Measurements from ENCODE around the gene CYTH2.

CYTH2 gene

DNA sequence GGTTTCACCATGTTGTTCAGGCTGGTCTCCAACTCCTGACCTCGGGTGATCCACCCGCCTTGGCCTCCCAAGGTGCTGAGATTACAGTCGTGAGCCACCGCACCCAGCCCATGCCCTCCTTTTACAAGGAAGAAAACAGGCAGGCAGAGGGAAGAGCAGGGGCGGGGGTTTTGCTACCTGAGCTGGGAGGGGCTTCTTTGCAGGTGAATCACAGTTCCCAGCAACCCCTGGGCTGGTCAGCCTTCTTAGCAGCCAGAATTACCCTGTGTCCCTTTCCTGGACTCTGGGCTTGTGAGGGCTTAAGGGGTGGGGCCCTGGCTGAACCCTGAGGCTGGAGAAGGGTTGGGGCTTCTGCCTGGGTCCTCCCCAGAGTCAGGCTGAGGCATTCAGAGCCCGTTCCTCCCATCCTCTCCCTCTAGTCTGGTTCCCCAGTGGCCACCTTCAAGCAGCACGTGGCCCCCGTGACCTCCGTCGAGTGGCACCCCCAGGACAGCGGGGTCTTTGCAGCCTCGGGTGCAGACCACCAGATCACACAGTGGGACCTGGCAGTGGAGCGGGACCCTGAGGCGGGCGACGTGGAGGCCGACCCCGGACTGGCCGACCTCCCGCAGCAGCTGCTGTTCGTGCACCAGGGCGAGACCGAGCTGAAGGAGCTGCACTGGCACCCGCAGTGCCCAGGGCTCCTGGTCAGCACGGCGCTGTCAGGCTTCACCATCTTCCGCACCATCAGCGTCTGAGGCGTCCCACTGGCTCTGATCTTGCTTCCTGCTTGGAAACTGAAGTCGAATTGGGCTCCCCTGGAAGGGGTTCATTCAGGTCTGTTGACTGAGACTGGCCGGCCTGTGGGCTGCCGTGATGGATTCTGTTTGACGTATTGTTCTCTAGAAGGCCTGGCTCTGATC lies 16.6 kb upstream of the CYTH2 start:
- DNase-seq, result peak in 1 of 56 donors; percentile 32

GRCh38 chr19:48454150-48454730 lies 14.9 kb upstream of the CYTH2 start:
- peak in 19 of 56 donors; percentile 6 to 70 (median 35) for DNase-seq

DNA sequence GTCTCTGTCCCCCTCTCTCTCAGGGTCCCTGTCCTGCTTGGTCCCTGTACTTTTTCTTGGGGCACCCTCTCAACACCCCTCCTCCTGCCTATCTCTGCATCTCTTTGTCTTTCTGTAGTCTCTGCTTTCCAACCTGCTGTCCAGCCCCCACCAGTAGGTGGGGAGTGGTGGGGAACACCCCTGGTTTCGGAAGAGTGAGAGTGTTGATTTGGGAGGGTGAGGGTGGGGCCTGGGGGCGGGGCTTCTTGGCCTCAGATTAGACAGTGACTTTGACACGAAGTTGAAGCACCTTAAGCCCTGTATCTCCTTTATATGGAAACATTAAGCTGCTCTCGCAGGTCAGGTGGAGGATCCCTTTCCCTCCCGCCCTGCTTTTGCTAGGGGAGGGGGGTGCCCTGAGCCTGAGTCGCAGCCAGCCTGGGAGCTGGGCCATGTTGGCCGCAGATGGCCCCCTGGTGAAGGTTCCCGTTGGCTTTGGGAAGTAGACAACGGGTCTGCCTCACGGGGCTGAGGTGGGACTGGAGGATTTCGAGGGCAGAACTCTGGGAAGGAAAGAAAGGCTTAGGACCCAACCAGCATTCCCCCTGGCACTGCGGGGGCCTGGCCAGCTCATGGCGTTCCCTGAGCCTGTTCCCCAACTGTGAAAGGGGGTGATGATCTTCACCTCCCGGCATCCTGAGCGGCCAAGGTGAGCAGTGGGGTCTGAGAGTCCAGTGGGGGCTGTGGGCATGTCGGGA lies 13.8 kb upstream of the CYTH2 start, which contains the start of gene KCNJ14:
KCNJ14 (plus strand) TSS at position 404 of the 737 bp plus-strand sequence. CDS start 6,151 bp downstream, outside the sequence.
- peak in 14 of 56 donors; percentile 7 to 61 (median 35) for DNase-seq

- no peak for DNase-seq
Observed at GRCh38 chr19:48455908-48456562, 13.1 kb upstream of the CYTH2 start.

DNA sequence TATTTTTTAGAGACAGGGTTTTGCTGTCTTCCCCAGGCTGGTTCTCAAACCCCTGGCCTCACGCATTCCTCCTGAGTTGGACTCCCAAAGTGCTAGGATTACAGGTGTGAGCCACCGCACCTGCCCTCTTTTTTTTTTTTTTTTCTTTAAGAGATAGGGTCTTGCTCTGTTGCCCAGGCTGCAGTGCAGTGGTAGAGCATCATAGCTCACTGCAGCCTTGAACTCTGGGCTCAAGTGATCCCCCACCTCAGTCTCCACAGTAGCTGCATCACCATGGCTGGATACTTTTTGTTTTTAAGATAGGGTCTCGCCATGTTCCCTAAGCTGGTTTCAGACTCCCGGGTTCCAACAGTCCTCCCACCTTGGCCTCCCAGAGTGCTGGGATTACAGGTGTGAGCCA lies 12.3 kb upstream of the CYTH2 start:
- no peak for DNase-seq

DNA sequence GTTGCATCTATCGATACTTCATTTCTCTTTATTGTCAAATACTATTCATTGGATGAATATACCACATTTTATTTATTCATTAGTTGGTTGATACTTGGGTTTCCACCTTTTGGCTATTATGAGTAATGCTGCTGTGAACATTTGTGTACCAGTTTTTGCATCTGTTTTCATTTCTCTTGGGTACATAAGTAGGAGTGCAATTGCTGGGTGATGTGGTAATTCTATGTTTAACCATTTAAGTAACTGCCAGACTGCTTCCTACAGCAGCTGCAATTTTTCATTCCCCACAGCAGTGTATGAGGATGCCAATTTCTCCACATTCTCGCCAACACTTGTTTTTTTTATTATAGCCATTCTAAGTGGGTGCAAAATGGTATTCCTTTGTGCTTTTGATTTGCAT lies 11.2 kb upstream of the CYTH2 start:
- no peak for DNase-seq

DNA sequence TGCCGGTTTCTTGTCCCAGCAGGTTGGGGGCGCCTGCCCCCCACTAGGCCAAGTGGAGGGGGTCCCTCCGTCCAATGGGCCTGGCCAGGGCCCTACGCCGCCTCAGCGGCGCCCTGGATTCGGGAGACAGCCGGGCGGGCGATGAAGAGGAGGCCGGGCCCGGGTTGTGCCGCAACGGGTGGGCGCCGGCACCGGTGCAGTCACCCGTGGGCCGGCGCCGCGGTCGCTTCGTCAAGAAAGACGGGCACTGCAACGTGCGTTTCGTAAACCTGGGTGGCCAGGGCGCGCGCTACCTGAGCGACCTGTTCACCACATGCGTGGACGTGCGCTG lies 7.6 kb upstream of the CYTH2 start:
- DNase-seq, result no peak

- DNase-seq, result no peak
Observed at GRCh38 chr19:48461982-48462655, 7.0 kb upstream of the CYTH2 start.

DNA sequence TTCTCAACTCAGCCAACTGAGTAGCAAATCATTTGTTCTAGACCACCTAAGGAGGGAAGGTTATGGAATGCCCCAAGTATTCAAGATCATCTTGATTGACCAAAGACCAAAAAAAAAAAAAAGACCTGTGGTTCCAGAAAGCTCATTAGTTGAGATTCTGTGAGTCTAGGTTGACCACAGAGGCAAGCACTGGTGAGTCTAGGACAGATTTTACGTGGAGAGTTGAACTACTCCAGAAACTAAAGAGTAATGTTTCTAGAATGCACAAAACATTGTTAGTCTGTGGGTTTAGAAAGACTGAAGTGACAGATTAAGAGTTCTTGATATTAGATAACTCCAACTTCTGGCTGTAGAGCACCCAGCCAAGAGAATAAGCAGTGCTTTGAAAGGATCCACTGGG lies 4.0 kb upstream of the CYTH2 start:
- DNase-seq, result no peak

- DNase-seq, result no peak
Observed at GRCh38 chr19:48466561-48467325, 2.4 kb upstream of the CYTH2 start.

- peak; percentile 84 to 100 (median 100) for DNase-seq
Observed at GRCh38 chr19:48468772-48469288, 339 bp upstream of the CYTH2 start.

- no peak for DNase-seq
Observed at GRCh38 chr19:48469934-48470680, 938 bp downstream of the CYTH2 start.

DNA sequence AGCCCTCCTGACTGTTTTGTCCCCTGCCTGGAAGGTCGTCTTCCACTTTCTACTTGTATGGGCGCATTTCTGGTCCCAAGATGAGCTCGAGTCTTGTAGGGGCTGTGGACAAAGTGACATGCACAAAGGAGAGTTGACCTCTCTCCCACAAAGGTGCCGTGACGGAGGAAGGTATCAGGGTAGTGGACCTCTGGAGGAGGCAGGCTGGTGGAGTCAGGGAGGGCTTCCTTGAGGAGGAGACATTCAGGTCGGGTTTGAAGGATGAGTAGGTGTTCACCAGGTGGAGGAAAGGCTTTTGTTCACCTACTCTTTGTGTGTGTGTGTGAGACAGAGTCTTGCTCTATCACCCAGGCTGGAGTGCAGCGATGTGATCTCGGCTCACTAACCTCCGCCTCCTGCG lies 1.7 kb downstream of the CYTH2 start:
- no peak for DNase-seq

DNA sequence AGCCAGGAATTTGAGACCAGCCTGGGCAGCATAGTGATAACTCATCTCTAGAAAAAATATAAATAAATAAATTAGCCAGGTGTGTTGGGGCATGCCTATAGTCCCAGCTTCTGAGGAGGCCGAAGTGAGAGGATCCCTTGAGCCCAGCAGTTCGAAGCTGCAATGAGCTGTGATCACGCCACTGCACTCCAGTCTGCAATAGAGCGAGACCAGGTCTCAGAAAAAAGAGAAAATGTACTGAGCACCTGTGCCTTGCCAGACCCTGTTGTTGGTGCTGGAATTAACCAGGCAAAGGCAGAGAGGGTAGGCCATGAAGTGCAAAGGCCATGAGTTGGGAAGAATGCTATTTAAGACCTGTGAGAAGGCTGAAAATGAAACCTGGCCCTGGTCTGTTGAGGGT lies 2.7 kb downstream of the CYTH2 start:
- DNase-seq, result no peak

GRCh38 chr19:48473161-48473966 lies 4.2 kb downstream of the CYTH2 start:
- no peak for DNase-seq

GRCh38 chr19:48474084-48474592 lies 5.0 kb downstream of the CYTH2 start:
- DNase-seq, result no peak

GRCh38 chr19:48475369-48476068 lies 6.3 kb downstream of the CYTH2 start:
- no peak for DNase-seq
